IMR-90 (cell line): ENCODE data around the gene PSEN1. TPM values are rescaled to one million over a fixed set of nuclear protein-coding genes. Genes with fewer than 3 reads are reported as not detected.

Experiments used
- ATAC-seq: fragments of 200-7000 bp; cut with Tn5 transposase; 2 replicates; pipeline ENCODE4 v1.9.1; 2020; ENCODE audit warnings: low read depth, mild to moderate bottlenecking, moderate library complexity
- BruUV-seq: library from RNA; stranded (reverse); fragments of 400-500 nt; replicated peaks from 2 replicates; lab custom pipeline; 2021; lab: Mats Ljungman, UMichigan
- CTCF ChIA-PET: fragments of 300-600 bp; formaldehyde crosslinking; extraction: SDS; loops from one replicate; lab custom pipeline; 2021; ENCODE audit warnings: antibody characterized with exemption; lab: Yijun Ruan, JAX
- POLR2A ChIA-PET: fragments of 300-600 bp; sonication (Branson Sonifier 250); formaldehyde crosslinking; loops from one replicate; lab custom pipeline; 2022; ENCODE audit warnings: antibody characterized with exemption; ENCODE audit not compliant: unreplicated experiment; lab: Charles Lee
- DNase-seq: peaks from one replicate; pipeline ENCODE4 v3.0.0; 2013
- H2AFZ ChIP-seq: replicated peaks from 2 replicates; pipeline ENCODE3; 2013; ENCODE audit warnings: low read length, mild to moderate bottlenecking; ENCODE audit not compliant: poor library complexity
- H2AK5ac ChIP-seq: 2 replicates; pipeline ENCODE4 v1.6.1; 2013; ENCODE audit warnings: low read depth, low read length, inconsistent platforms
- H2AK9ac ChIP-seq: replicated peaks from 2 replicates; pipeline ENCODE3; 2013; ENCODE audit warnings: mild to moderate bottlenecking, low read depth, low read length, moderate library complexity; ENCODE audit not compliant: poor library complexity
- H2BK120ac ChIP-seq: 2 replicates; pipeline ENCODE4 v1.6.1; 2013; ENCODE audit warnings: low read depth, low read length, inconsistent platforms
- H2BK15ac ChIP-seq: 3 replicates; pipeline ENCODE4 v1.6.1; 2013; ENCODE audit warnings: low read depth, low read length, inconsistent platforms
- H2BK20ac ChIP-seq: 2 replicates; pipeline ENCODE4 v1.6.1; 2013; ENCODE audit warnings: low read depth, mild to moderate bottlenecking, inconsistent platforms, low read length, moderate library complexity
- H2BK5ac ChIP-seq: 2 replicates; pipeline ENCODE4 v1.6.1; 2013; ENCODE audit warnings: mild to moderate bottlenecking, low read depth, low read length, inconsistent platforms; ENCODE audit not compliant: poor library complexity, severe bottlenecking
- H3K14ac ChIP-seq: replicated peaks from 2 replicates; pipeline ENCODE4 v1.6.1; 2013; ENCODE audit warnings: low read depth, low read length, inconsistent platforms
- H3K18ac ChIP-seq: 2 replicates; pipeline ENCODE4 v1.6.1; 2013; ENCODE audit warnings: low read depth, low read length, control low read depth
- H3K23ac ChIP-seq: 2 replicates; pipeline ENCODE4 v1.6.1; 2013; ENCODE audit warnings: low read depth, low read length, inconsistent platforms
- H3K27ac ChIP-seq: 2 replicates; pipeline ENCODE4 v1.5.1; 2013; ENCODE audit warnings: mild to moderate bottlenecking, control low read depth, low read length; ENCODE audit not compliant: insufficient read depth
- H3K27me3 ChIP-seq: 2 replicates; pipeline ENCODE4 v1.6.1; 2013; ENCODE audit warnings: low read length; ENCODE audit not compliant: control insufficient read depth, insufficient read depth
- H3K36me3 ChIP-seq: 2 replicates; pipeline ENCODE4 v1.6.1; 2013; ENCODE audit warnings: low read length, mixed read lengths; ENCODE audit not compliant: control insufficient read depth, insufficient read depth
- H3K4ac ChIP-seq: 2 replicates; pipeline ENCODE4 v1.6.1; 2013; ENCODE audit warnings: low read depth, low read length, inconsistent platforms
- H3K4me1 ChIP-seq: 2 replicates; pipeline ENCODE4 v1.6.1; 2013; ENCODE audit warnings: low read length, mixed read lengths; ENCODE audit not compliant: control insufficient read depth, insufficient read depth
- H3K4me2 ChIP-seq: 2 replicates; pipeline ENCODE4 v1.6.1; 2013; ENCODE audit warnings: low read depth, mild to moderate bottlenecking, control low read depth, low read length, moderate library complexity
- H3K4me3 ChIP-seq: 2 replicates; pipeline ENCODE4 v1.5.1; 2013; ENCODE audit warnings: low read depth, mild to moderate bottlenecking, control low read depth, low read length, moderate library complexity; ENCODE audit not compliant: insufficient read depth
- H3K56ac ChIP-seq: 2 replicates; pipeline ENCODE4 v1.6.1; 2013; ENCODE audit warnings: low read length, inconsistent platforms; ENCODE audit not compliant: insufficient read depth; ENCODE audit errors: extremely low read depth
- H3K79me1 ChIP-seq, 2 experiments: 2 replicates each; pipeline ENCODE4 v1.6.1; 2013; ENCODE audit warnings: low read length in 2 of 2, inconsistent platforms in 1 of 2, low read depth in 1 of 2
- H3K9ac ChIP-seq: 2 replicates; pipeline ENCODE4 v1.6.1; 2013; ENCODE audit warnings: low read depth, low read length, control low read depth
- H3K9me1 ChIP-seq: 2 replicates; pipeline ENCODE4 v1.6.1; 2013; ENCODE audit warnings: low read length, inconsistent platforms; ENCODE audit not compliant: insufficient read depth
- H3K9me3 ChIP-seq: 2 replicates; pipeline ENCODE4 v1.6.1; 2013; ENCODE audit warnings: low read length; ENCODE audit not compliant: control insufficient read depth, insufficient read depth
- H4K20me1 ChIP-seq: 2 replicates; pipeline ENCODE4 v1.6.1; 2013; ENCODE audit warnings: low read length, inconsistent platforms; ENCODE audit not compliant: insufficient read depth
- H4K5ac ChIP-seq: 2 replicates; pipeline ENCODE4 v1.6.1; 2013; ENCODE audit warnings: mild to moderate bottlenecking, low read depth, low read length, control low read depth
- H4K8ac ChIP-seq, 2 experiments: 2 replicates each; pipeline ENCODE4 v1.6.1; 2013; ENCODE audit warnings: low read depth in 2 of 2, low read length in 2 of 2, control low read depth in 1 of 2, inconsistent platforms in 1 of 2
- H4K91ac ChIP-seq: 2 replicates; pipeline ENCODE4 v1.6.1; 2013; ENCODE audit warnings: low read depth, low read length, inconsistent platforms; ENCODE audit not compliant: insufficient read depth
- MAFK ChIP-seq: IDR thresholded peaks from 2 replicates; pipeline ENCODE4 v1.6.1; 2012; ENCODE audit warnings: low read depth, low read length, improper control_type of control experiment
- MAZ ChIP-seq: IDR thresholded peaks from 2 replicates; pipeline ENCODE4 v1.6.1; 2012; ENCODE audit warnings: low read depth, mild to moderate bottlenecking, low read length, improper control_type of control experiment, moderate library complexity, borderline replicate concordance
- WGBS, 2 experiments: methylation state at CpG; one replicate each; pipeline versions ENCODE4 v1.1.5 to v1.1.7; 2013; ENCODE audit warnings: missing lambda C conversion rate in 2 of 2; ENCODE audit not compliant: insufficient read length in 1 of 2; ENCODE audit errors: extremely low coverage in 2 of 2; 5-methylcytosine and 5-hydroxymethylcytosine counted together
- dilution Hi-C: fragments of 300-500 bp; cut with HindIII; formaldehyde crosslinking; loops from one replicate; pipeline ENCODE4 v1.14.3; 2018; ENCODE audit warnings: low sequenced_read_pairs; ENCODE audit not compliant: unreplicated experiment
- in situ Hi-C: fragments of 300-500 bp; cut with MboI; formaldehyde crosslinking; loops from 3 replicates; pipeline ENCODE4 v1.14.3; 2019; ENCODE audit warnings: low sequenced_read_pairs, inconsistent platforms, mixed read lengths
- intact Hi-C: fragments of 100-400 bp; cut with micrococcal nuclease; formaldehyde crosslinking; loops from 2 replicates; pipeline ENCODE4 v1.10.0; 2022
- polyA plus RNA-seq, 3 experiments: library from polyadenylated mRNA; depleted of rRNA; stranded (reverse); fragments of >200 nt; gene quantifications; 2 replicates each; pipeline ENCODE4 v1.2.3, GENCODE V29; 2012; ENCODE audit warnings: low replicate concordance in 1 of 3
- total RNA-seq: library from RNA; depleted of rRNA; stranded (reverse); fragments of >200 nt; gene quantifications from 2 replicates; pipeline ENCODE4 v1.2.3, GENCODE V29; 2012

Gene PSEN1
- total and polyA plus RNA-seq, 2 of the 4 experiments (the other 2 are of a cell fraction) = 14.8 to 62.7 TPM

DNA sequence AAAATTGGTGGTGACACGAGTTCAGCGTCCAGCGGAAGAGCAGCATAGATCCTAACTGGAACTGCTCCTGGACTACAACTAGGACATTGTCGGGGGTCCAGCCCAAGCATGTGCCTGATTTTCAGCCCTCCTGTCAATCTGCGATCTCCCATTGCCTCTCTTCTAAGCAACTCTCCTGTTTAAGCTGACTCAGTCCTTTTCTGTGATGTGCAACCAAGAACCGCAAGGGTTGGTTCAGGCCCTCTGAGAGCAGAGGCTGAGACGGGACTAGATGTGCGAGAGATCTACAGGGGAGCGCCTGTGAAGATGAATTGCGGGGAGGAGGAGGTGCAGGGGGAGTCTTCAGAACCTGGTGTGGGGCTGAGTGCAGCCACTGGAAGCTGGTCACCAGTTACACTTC is 97.3 kb downstream of the PSEN1 start:
- Histone ChIP-seq H2BK20ac (no peak overlapping the region), H2AK5ac (no peak overlapping the region), H3K14ac (no peak overlapping the region), H3K9me3 (no peaks in the 10 kb centered on the region), H2BK5ac (no peak overlapping the region), H2BK15ac (no peak overlapping the region), H3K23ac (no peak overlapping the region), H4K91ac (no peak overlapping the region), H2AFZ (no peak overlapping the region), H3K27ac (no peak overlapping the region), H3K27me3 (peaks cover 44% of the 10 kb centered on the region), H2AK9ac (no peak overlapping the region), H4K20me1 (peaks cover 3% of the 10 kb centered on the region), H3K18ac (no peak overlapping the region), H3K56ac (no peak overlapping the region), H4K5ac (no peak overlapping the region), H3K4ac (no peak overlapping the region), H3K36me3 (no peaks in the 10 kb centered on the region), H3K4me2 (no peak overlapping the region), H3K9ac (no peak overlapping the region), H4K8ac (no peak overlapping the region), H3K4me3 (no peak overlapping the region), H3K79me1 (0 out of 4 replicates have a peak, but pooled peaks cover 0 to 5% of the 10 kb centered on the region in 2 experiments), H3K4me1 (peaks cover 21% of the 10 kb centered on the region), H3K9me1 (peaks cover 9% of the 10 kb centered on the region), H2BK120ac (no peak overlapping the region)
- CTCF ChIA-PET = interaction anchor here (1.2 kb wide), 1 partner anchor 17 kb away, joined by 3 read pairs; no protein-coding TSS in a partner anchor
- dilution Hi-C loops = no loop called here
- intact Hi-C loops = no loop called here
- ATAC-seq (no peak), DNase-seq (no peak)
- WGBS, 2 experiments = 100% methylated on average over 1 of the region's 10 CpGs; no CpG with 5 or more reads in 1 of the 2 experiments
- POLR2A ChIA-PET = no interaction called here
- TF ChIP-seq MAFK (peak; percentile 68), MAZ (no peak)
- in situ Hi-C loops = no loop called here
- no TSS peak for BruUV-seq
